WTC11 (cell line): ENCODE measurements around the gene MTA3. TPM values are rescaled to one million over a fixed set of nuclear protein-coding genes. Genes with fewer than 3 reads are reported as not detected.

Source experiments
- ATAC-seq: fragments of 200-7000 bp; cut with Tn5 transposase; 2 replicates; pipeline ENCODE4 v1.10.0; 2021; ENCODE audit warnings: mild to moderate bottlenecking, moderate library complexity
- CTCF ChIA-PET: fragments of 300-600 bp; sonication (Branson Sonifier 250); formaldehyde crosslinking; loops from one replicate; lab custom pipeline; 2021; ENCODE audit warnings: antibody characterized with exemption; lab: Charles Lee
- POLR2A ChIA-PET: fragments of 350-600 bp; sonication (Branson Sonifier 250); formaldehyde crosslinking; loops from one replicate; lab custom pipeline; 2021; ENCODE audit warnings: antibody characterized with exemption; lab: Charles Lee
- DNase-seq: peaks from one replicate; pipeline ENCODE4 v3.0.0; 2021; ENCODE audit warnings: low spot score
- H3K27ac Mint-ChIP-seq: 2 replicates; pipeline ENCODE4 v1.8.0; 2021; ENCODE audit warnings: mixed read lengths
- H3K27me3 Mint-ChIP-seq: 2 replicates; pipeline ENCODE4 v1.8.0; 2021; ENCODE audit warnings: low read depth, mild to moderate bottlenecking, moderate library complexity, mixed read lengths
- H3K36me3 Mint-ChIP-seq: 2 replicates; pipeline ENCODE4 v1.8.0; 2021; ENCODE audit warnings: mixed read lengths
- H3K4me1 Mint-ChIP-seq: 2 replicates; pipeline ENCODE4 v1.8.0; 2022; ENCODE audit warnings: mixed read lengths
- H3K4me3 Mint-ChIP-seq: 2 replicates; pipeline ENCODE4 v1.8.0; 2021; ENCODE audit warnings: mild to moderate bottlenecking, moderate library complexity, mixed read lengths
- H3K9me3 Mint-ChIP-seq: 2 replicates; pipeline ENCODE4 v1.8.0; 2021; ENCODE audit warnings: mixed read lengths
- ATF1 ChIP-seq: sonication (generic); formaldehyde crosslinking; IDR thresholded peaks from 2 replicates; pipeline ENCODE4 v1.8.1; 2023; ENCODE audit warnings: mild to moderate bottlenecking, moderate library complexity, missing genetic modification reagents
- CBFB ChIP-seq: sonication (generic); formaldehyde crosslinking; IDR thresholded peaks from 2 replicates; pipeline ENCODE4 v1.8.1; 2022; ENCODE audit warnings: mild to moderate bottlenecking, low read depth, missing genetic modification reagents
- EMX1 ChIP-seq: fragments of 250-450 bp; sonication (Bioruptor Pico); IDR thresholded peaks from 2 replicates; pipeline ENCODE4 v1.8.0; 2021; ENCODE audit warnings: mild to moderate bottlenecking
- FOXP1 ChIP-seq: sonication (generic); formaldehyde crosslinking; IDR thresholded peaks from 2 replicates; pipeline ENCODE4 v1.8.0; 2022; ENCODE audit warnings: missing genetic modification reagents, mild to moderate bottlenecking, moderate library complexity, borderline replicate concordance
- FOXP4 ChIP-seq: sonication (generic); formaldehyde crosslinking; IDR thresholded peaks from 2 replicates; pipeline ENCODE4 v1.8.0; 2022; ENCODE audit warnings: mild to moderate bottlenecking, missing genetic modification reagents
- HMGA2 ChIP-seq: fragments of 250-450 bp; sonication (Bioruptor Pico); IDR thresholded peaks from 2 replicates; pipeline ENCODE4 v1.4.0; 2021; ENCODE audit warnings: mild to moderate bottlenecking, moderate library complexity
- MLX ChIP-seq: sonication (generic); formaldehyde crosslinking; IDR thresholded peaks from 2 replicates; pipeline ENCODE4 v1.8.1; 2023; ENCODE audit warnings: mild to moderate bottlenecking, missing genetic modification reagents, moderate library complexity
- NFE2L1 ChIP-seq: sonication (generic); formaldehyde crosslinking; IDR thresholded peaks from 2 replicates; pipeline ENCODE4 v1.8.1; 2023; ENCODE audit warnings: missing genetic modification reagents
- PRRX2 ChIP-seq: fragments of 250-450 bp; sonication (Bioruptor Pico); IDR thresholded peaks from 2 replicates; pipeline ENCODE4 v1.8.0; 2021; ENCODE audit warnings: mild to moderate bottlenecking
- ZNF263 ChIP-seq: sonication (generic); formaldehyde crosslinking; IDR thresholded peaks from 2 replicates; pipeline ENCODE4 v1.8.1; 2022; ENCODE audit warnings: low read depth, mild to moderate bottlenecking, moderate library complexity, missing genetic modification reagents
- ZNF281 ChIP-seq: sonication (generic); formaldehyde crosslinking; IDR thresholded peaks from 2 replicates; pipeline ENCODE4 v1.8.0; 2023; ENCODE audit warnings: mild to moderate bottlenecking, missing genetic modification reagents
- total RNA-seq: library from RNA; stranded (reverse); gene quantifications from 3 replicates; pipeline ENCODE4 v1.2.3, GENCODE V29; 2021
- TF ChIP-seq, protein P1 (sequence below): fragments of 250-450 bp; sonication (Bioruptor Pico); IDR thresholded peaks from 2 replicates; pipeline ENCODE4 v1.8.0; 2021; ENCODE audit warnings: mild to moderate bottlenecking
- TF ChIP-seq, protein P2 (sequence below): fragments of 250-450 bp; sonication (Bioruptor Pico); IDR thresholded peaks from 2 replicates; pipeline ENCODE4 v1.9.0; 2021; ENCODE audit warnings: mild to moderate bottlenecking

Gene MTA3
- total RNA-seq, 1 experiment from 2014 or later, result 153 TPM

DNA sequence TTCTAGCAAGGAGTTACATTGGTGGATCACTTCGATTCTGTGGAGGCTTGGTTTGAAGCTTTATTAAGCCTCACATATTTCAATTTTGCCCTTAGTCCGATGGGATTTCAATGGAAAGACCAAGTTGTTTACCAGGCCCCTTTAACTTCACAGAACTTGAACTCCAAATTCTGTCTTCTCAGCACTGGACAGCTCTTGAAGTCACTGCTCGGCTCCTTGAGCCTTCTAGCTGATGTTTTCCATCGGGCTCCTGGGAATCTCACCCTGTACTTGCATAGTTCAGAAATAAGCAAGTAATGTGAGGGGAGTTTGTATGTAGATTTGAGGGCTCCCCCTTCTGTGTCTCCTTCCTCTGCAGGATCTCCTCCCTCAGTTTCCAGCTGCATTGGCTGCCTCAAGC is 180.4 kb downstream of the MTA3 start:
- Mint-ChIP-seq H3K36me3 (peaks cover 3% of the 10 kb centered on the region; the same call in 1 of the 2 replicates), H3K4me1 (no peaks in the 10 kb centered on the region), H3K9me3 (no peaks in the 10 kb centered on the region)
- no peak for ATAC-seq
- TF ChIP-seq ATF1 (CRISPR knock-in tag) (no peak), HMGA2 (CRISPR knock-in tag) (no peak), ZNF263 (no peak)
- TF ChIP-seq, all 79 proteins: peak for 0
- no peaks in the 10 kb centered on the region for H3K27me3 Mint-ChIP-seq
- no peak for DNase-seq
- peak overlapping the region; percentile 52; the same call in 1 of the 2 replicates for H3K27ac Mint-ChIP-seq
- ChIA-PET POLR2A (no interaction called here), CTCF (no interaction called here)
- H3K4me3 Mint-ChIP-seq, result no peak overlapping the region

DNA sequence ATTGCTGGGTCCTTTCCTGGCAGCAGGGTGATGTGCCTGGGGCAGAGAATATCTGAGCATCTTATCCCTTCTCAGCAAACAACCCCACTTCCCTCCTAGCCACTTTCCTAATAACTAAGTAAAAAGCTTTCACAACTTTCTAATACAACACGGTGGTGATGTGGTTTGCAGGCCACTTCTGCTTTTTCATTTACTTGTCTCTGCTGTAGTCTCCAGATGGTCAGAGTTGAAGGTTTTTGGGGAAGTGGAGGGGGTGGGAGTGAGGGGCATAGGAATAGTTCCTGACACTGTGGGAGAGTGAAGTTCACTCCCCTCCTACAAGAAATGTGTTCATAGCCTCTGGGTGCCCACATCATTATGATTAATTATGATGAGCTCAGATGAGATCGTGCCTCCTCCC is 183.9 kb downstream of the MTA3 start:
- POLR2A ChIA-PET, result interaction anchor here (0.7 kb wide), 1 partner anchor 494 kb away, joined by 3 read pairs; no protein-coding TSS in a partner anchor
- peaks cover 3% of the 10 kb centered on the region; the same call in 1 of the 2 replicates for H3K4me1 Mint-ChIP-seq

GRCh38 chr2:42752816-42753813 is 184.7 kb downstream of the MTA3 start:
- H3K9me3 Mint-ChIP-seq, result no peaks in the 10 kb centered on the region
- no peak for DNase-seq
- H3K4me1 Mint-ChIP-seq, result peaks cover 3% of the 10 kb centered on the region; the same call in 1 of the 2 replicates
- H3K27me3 Mint-ChIP-seq, result no peaks in the 10 kb centered on the region
- H3K36me3 Mint-ChIP-seq, result no peaks in the 10 kb centered on the region
- H3K27ac Mint-ChIP-seq, result peak overlapping the region; percentile 61
- no peak for ATAC-seq
- POLR2A ChIA-PET, result interaction anchor here (0.7 kb wide), 1 partner anchor 495 kb away, joined by 3 read pairs; no protein-coding TSS in a partner anchor
- no peak overlapping the region for H3K4me3 Mint-ChIP-seq
- CTCF ChIA-PET, result interaction anchor here (0.5 to 2.2 kb wide), 3 partner anchors 18 to 526 kb away, joined by 3 to 5 read pairs (median 4); no protein-coding TSS in a partner anchor
- TF ChIP-seq NFE2L1 (CRISPR knock-in tag) (no peak), FOXP1 (CRISPR knock-in tag) (no peak), CBFB (CRISPR knock-in tag) (no peak)
- TF ChIP-seq, all 79 proteins: peak for 0

More for the DNA sequence above, 183.9 kb downstream of the MTA3 start:
- CTCF ChIA-PET, result interaction anchor here (0.5 to 2.2 kb wide), 2 partner anchors 19 to 525 kb away, joined by 4 to 5 read pairs; no protein-coding TSS in a partner anchor
- Mint-ChIP-seq H3K36me3 (no peaks in the 10 kb centered on the region), H3K9me3 (no peaks in the 10 kb centered on the region), H3K27me3 (no peaks in the 10 kb centered on the region), H3K4me3 (no peak overlapping the region), H3K27ac (no peak overlapping the region)
- TF ChIP-seq PRRX2 (no peak), ZNF281 (CRISPR knock-in tag) (no peak), EMX1 (CRISPR knock-in tag) (no peak)
- TF ChIP-seq, protein P1, sequence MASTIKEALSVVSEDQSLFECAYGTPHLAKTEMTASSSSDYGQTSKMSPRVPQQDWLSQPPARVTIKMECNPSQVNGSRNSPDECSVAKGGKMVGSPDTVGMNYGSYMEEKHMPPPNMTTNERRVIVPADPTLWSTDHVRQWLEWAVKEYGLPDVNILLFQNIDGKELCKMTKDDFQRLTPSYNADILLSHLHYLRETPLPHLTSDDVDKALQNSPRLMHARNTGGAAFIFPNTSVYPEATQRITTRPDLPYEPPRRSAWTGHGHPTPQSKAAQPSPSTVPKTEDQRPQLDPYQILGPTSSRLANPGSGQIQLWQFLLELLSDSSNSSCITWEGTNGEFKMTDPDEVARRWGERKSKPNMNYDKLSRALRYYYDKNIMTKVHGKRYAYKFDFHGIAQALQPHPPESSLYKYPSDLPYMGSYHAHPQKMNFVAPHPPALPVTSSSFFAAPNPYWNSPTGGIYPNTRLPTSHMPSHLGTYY (CRISPR knock-in tag), result no peak
- DNase-seq, result no peak
- no peak for ATAC-seq

DNA sequence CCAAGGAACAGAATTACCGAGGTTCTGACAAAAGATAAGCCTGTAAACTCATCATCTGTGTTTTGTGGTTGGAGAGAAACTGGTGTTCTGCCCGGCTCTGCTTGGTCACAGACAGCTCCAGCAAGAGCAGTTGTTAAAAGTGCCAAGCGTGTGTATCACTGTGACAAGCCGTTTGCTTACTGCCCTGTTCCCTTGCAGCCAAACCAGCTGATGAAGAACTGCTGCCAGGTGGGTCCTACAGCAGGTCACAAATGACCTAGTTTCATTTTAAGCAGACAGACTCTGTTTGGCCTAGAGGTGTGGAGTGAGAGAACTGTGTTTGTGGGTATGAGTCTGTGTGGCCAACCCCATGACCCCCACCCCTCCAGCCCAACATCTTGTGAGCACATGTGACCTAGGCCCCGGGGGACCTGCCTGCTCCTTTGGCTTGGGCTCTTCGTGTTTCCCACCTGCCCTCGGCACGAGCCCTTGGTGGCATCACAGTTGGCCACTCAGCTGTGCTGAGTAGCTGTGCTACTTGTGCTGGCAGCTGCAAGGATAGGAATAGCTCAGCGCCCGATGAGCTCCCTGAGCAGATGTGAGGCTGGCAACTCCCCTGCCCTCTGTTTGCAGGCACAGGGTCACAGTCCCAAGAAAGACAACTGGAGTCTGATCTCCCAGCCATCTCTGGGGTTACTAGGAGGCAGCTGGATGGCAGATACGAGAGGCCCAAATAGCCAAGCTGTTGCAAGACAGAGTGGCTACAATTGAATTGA is 185.8 kb downstream of the MTA3 start:
- ATAC-seq (no peak), DNase-seq (no peak)
- H3K4me3 Mint-ChIP-seq, result no peak overlapping the region
- H3K27ac Mint-ChIP-seq, result peak overlapping the region; percentile 67
- ChIA-PET CTCF (interaction anchor here (1.1 kb wide), 2 partner anchors 12 to 16 kb away, joined by 3 read pairs; no protein-coding TSS in a partner anchor), POLR2A (no interaction called here)
- peaks cover 10% of the 10 kb centered on the region for H3K4me1 Mint-ChIP-seq
- H3K27me3 Mint-ChIP-seq, result no peaks in the 10 kb centered on the region
- H3K36me3 Mint-ChIP-seq, result no peaks in the 10 kb centered on the region
- no peaks in the 10 kb centered on the region for H3K9me3 Mint-ChIP-seq
- no peak for TF ChIP-seq FOXP4 (CRISPR knock-in tag)
- TF ChIP-seq, protein P2, sequence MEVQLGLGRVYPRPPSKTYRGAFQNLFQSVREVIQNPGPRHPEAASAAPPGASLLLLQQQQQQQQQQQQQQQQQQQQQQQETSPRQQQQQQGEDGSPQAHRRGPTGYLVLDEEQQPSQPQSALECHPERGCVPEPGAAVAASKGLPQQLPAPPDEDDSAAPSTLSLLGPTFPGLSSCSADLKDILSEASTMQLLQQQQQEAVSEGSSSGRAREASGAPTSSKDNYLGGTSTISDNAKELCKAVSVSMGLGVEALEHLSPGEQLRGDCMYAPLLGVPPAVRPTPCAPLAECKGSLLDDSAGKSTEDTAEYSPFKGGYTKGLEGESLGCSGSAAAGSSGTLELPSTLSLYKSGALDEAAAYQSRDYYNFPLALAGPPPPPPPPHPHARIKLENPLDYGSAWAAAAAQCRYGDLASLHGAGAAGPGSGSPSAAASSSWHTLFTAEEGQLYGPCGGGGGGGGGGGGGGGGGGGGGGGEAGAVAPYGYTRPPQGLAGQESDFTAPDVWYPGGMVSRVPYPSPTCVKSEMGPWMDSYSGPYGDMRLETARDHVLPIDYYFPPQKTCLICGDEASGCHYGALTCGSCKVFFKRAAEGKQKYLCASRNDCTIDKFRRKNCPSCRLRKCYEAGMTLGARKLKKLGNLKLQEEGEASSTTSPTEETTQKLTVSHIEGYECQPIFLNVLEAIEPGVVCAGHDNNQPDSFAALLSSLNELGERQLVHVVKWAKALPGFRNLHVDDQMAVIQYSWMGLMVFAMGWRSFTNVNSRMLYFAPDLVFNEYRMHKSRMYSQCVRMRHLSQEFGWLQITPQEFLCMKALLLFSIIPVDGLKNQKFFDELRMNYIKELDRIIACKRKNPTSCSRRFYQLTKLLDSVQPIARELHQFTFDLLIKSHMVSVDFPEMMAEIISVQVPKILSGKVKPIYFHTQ (CRISPR knock-in tag), result no peak
- TF ChIP-seq ATF1 (CRISPR knock-in tag), result no peak
- TF ChIP-seq MLX (CRISPR knock-in tag), result no peak
